HG03045 (cell line): ENCODE measurements around the gene PHF21A.
"Not testable (repeated sequence)": the region's sequence is repeated elsewhere in the genome, so short reads cannot be mapped to it uniquely, and the experiment has no call there.

Experiments
- ATAC-seq: cut with Tn5 transposase; IDR thresholded peaks from one replicate; pipeline ENCODE4 v1.9.1; 2021; ENCODE audit warnings: mild to moderate bottlenecking, moderate library complexity; ENCODE audit not compliant: unreplicated experiment

Gene PHF21A

DNA sequence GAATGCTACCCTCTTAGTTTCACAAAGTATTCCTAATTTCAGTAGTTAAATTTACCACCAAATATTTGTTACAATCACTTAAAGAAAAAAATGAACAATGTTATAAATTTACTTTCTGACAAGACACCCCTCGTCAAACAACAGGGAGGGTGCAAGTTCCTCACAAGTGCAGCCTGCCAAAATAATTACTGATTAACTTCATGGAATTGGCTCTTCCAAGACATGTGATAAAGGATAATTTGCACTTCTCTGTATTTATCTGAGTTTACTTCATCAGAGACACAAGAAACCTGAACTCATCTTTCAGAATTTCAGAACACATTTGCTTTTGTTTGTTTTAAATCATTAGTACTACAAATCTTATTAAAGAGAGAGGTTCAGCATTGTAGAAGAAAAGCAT is 132.3 kb downstream of the PHF21A start:
- no peak for ATAC-seq

DNA sequence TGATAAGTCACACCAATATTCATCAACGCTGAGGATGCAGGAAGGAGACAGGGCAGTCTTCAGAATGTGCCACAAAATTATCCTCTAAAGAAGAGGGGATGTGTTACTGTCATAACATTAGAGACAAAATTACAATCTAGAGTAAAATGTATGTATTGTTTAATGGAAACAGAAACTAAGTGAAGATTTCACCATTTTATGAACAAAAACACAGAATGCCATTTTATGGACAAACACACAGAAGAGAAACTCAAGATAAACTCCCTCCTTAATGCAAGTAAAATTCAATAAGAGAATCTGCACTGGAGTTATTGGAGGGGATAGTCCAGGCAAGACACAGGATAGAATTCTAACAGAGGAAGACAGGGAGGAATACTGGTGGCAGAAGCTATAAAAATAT is 136.0 kb downstream of the PHF21A start:
- no peak for ATAC-seq

DNA sequence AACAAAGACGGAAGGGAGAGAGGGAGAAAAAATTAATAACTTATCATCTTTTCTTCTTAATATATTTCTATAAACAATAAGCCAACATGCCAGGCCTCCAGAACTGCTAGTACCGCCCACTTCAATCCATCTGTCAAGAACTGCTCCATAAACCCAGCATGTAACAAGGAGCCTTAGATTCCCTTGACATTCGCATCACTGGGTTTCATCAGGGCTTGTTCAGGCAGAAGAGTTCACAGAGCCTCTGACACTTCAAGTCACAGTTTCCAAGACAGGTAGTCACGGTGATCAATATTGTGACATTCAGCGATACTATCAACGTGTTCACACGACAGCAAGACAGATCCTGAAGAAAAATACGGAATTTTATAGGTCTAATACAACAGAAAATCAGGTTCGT is 137.1 kb downstream of the PHF21A start:
- no peak for ATAC-seq

DNA sequence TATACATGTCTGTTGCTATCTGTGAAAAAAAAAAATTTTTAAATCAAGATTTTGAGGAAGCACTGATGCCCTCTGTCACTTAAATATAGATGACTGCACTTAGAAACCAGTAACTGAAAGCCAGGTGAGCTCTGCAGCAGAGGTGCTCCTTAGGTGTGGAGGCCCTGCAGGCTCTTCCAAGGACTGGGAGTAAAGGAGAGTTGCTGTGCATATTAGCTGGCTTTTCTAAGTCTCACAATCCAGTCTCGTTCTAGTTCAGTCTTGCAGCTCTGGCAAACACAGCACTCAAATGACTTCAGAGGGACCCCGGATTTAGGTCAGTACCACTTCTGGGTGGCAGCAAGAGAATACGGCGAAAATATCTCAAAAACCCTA is 137.8 kb downstream of the PHF21A start:
- ATAC-seq: no peak

DNA sequence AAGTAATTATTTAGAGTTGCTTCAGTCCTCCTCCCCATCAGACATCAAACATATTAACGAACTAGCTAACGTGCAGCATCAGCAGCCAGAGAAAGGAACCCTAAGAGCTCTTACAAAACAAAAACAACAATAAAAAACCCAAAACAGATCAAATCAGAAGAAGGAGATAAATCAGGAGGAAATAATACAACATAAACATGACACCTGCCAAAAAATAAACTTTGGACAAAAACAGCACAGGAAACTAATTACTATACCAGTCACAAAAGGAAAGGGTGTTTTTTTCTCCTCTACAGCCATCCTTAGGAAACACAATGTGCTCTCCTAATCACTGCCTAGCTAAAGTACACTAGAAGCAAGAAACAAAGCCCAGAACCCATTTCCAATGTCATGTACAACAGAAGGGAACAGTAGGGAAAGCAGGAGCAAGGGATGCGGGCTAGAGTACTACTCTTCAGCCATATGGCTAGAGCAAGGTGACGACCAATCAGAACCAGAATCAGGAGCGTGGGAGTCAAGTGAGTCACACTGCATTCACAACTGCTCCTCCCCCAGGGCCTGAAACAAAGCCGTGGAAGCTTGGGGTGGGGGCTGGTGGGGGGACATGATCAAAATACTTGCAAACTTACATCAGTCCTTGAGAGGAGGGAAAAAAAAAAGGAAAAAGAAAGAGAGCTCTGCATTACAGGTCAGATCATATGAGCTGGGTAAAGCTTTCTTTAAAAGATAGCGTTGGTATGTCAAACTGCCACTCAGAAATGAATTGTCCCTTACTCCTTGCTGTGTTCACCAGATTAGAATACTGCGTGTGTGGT is 138.4 kb downstream of the PHF21A start:
- ATAC-seq: no peak

- not testable (repeated sequence) for ATAC-seq
Observed at GRCh38 chr11:45981826-45982225, 139.4 kb downstream of the PHF21A start.

DNA sequence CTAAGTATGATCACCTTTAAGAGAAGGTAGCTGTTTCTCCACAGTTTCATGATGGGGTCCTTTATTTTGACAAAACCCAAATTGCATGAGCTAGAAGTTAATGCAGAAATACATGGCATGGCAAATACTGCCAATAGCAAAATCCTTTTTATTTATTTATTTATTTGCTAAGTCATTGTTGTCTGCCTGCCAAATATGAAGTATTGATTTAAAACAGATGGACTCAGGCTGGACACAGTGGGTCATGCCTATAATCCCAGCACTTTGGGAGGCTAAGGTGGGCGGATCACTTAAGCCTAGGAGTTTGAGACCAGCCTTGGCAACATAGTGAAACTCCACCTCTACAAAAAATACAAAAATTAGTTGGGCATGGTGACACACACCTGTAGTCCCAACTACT is 146.4 kb downstream of the PHF21A start:
- ATAC-seq: no peak

GRCh38 chr11:45973601-45974000 is 147.7 kb downstream of the PHF21A start:
- ATAC-seq: no peak

- ATAC-seq: no peak
Observed at GRCh38 chr11:45968901-45969300, 152.4 kb downstream of the PHF21A start.

GRCh38 chr11:45967506-45967905 is 153.7 kb downstream of the PHF21A start:
- ATAC-seq: no peak

DNA sequence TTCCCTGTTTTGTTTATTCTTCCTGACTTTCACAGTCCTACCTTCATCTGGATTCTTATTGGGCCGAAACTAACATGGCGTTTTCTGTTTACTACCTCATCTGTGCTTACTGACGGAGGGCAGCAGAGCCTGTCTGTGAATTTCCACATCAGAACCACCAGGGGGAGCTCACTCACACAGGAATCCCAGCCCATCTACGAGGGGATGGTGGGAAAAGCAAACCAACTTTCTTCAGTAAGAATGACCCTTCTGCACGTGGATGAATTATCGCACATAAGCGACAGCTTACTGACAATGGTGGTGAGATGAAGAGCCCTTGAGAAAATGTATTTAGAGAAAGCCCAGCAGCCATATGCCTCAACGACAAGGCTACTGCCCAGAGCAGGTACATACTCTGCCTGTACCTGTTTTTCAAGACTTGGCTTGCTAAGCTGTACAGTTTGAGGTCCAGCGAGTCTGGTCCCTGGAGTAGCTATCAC is 156.3 kb downstream of the PHF21A start:
- no peak for ATAC-seq

DNA sequence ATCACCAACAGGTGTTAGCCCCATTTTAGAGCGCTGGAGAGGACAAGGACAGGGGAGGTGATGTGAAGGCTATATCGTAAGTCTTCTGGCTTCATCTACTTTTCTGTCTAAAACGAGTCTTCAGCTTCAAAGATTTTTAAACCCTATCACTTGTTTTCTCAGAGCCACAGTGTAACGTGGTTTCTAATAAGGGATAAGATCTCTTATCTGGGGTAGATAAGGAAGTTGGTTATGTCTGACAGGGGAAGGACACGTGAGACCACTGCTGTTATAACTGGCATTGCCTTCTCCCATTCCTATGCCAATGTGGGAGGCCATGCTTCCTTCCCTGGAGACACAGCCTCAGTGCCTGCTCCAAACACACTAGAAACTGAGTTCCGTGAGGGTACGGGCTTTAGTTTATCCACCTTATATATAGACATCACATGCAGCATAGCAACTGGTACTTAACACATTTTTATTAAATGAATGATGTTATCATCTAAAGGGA is 159.5 kb downstream of the PHF21A start:
- ATAC-seq: no peak

DNA sequence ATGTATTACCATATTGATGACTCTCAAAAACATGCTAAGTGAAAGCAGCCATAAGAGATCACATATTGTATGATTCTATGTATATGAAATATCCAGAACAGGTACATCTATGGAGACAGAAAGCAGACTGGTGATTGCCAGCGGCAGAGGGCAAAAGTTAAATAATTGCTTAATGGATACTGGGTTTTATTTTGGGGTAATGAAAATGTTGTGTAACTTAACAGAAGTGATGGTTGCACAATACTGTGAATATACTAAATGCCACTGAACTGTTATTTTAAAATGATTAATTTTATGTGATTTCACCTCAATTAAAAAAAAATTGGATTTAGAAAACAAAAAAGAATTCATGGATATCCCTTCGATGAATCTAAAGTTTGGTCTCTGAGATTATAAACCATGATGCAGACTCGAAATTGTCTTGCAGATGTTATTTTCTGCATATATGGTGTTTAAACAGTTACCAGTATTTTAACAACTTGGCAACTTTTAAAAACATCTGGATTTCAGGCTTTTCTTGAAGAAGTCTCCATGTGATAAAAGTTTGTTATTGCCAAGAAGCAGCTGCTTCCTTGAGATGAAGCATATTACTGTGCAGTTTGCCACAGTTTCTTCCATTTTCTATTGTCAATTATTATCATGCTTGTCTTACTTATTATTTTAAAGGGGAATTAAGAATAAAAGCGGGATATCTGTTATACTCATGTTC is 160.7 kb downstream of the PHF21A start:
- ATAC-seq: no peak

GRCh38 chr11:45959851-45960250 is 161.4 kb downstream of the PHF21A start:
- no peak for ATAC-seq

DNA sequence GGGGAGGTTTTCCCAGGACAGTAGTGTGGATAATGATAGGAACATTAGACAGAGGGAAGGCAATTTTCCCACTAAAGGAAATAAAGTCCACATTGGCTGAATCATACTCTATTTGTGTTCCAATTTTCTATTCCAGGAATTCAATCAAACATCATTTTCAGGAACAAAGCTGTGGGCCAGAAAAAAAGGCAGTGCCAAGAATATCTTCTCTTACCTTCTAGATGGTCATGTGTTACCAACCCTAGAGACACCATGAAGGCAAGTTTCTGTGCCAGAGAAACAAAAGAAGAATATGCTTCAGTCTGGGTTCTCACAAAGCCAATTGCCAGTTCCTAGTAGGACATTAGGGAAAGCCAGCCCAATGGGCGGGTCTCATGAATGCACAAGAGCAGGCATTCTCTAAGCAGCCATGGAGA is 171.3 kb downstream of the PHF21A start:
- ATAC-seq: no peak

DNA sequence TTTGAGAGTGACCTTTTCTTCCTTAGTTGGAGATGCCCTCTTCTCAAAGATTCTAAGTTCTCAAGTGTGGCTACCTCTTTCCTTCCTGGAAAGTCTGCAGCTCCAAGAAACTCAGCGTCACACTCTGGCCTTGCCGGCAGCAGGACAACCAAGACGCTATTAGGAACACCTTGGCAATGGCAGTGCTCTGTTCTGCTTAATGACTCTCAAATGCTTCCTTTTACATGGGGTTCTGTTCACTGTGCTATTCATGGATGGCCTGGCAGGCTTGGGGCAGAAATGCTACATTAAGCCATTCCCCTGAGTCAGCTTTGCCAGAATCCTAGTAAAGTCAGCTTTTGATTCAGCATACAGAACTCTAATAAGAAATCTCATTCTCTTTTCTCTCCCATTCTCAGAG is 172.9 kb downstream of the PHF21A start:
- ATAC-seq: no peak

DNA sequence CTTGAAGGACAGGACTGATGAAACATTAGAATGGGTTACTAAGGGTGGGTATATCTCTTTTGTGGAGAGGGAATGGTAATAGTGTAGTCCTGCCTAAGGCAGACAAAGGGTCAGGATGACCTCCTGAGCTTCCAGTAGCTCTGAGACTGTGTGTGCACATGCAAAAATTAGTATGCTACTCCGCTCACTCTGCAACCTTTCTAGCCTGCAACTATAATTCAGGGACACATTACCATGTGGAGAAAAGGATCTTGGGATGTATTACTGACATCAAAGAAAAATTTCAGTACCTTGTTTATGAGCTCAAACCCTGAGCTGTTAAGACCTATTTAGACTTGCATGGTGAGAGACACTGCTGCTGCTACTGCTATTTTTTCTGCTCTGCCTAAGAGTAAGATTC is 173.4 kb downstream of the PHF21A start:
- no peak for ATAC-seq

DNA sequence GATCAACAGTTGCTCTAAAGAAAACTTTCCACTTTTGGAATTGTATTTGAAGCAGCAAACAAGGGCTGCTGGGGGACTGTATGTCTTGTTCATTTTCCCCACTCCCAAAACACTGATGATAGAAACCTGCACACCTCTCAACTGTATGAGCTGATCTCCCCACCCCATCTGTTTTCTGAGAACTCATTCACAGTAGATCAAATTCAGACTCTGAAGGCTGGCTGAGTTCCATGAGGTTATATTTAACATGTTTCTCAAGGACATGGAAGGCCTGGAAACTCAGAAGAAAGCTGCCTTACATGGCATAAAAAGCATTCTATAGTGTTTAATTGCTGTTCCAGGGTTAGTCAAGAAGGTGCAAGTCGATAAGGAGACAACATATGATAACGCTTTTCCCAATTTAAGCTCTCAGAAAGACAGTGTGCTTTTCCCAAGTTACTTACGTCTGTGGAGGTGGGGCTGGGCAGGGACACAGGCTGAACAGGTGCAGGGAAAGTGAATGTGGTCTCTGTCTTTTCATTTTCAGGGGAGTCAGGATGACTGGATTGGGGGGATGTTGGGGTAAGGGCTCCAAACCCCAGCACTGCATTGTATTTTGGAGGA is 175.8 kb downstream of the PHF21A start:
- ATAC-seq: no peak

DNA sequence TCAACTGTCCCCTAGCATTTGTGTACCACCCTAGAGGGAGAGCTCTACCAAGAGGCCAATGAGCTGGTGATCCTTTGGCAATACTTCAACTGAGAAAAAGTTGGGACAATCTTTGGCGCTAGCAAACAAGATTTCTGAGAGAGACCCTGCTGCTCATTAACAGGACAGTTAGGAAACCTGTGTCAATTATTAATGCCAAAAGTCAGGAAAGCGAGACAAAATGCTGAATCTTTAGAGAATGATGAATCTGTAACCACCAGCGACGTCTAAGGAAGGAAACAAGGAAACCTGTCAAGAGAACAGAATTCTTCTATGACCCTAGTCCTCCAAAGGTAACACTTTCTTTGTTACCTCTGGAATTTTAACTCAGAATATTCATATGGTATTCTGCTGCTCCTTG is 178.9 kb downstream of the PHF21A start:
- ATAC-seq: no peak

DNA sequence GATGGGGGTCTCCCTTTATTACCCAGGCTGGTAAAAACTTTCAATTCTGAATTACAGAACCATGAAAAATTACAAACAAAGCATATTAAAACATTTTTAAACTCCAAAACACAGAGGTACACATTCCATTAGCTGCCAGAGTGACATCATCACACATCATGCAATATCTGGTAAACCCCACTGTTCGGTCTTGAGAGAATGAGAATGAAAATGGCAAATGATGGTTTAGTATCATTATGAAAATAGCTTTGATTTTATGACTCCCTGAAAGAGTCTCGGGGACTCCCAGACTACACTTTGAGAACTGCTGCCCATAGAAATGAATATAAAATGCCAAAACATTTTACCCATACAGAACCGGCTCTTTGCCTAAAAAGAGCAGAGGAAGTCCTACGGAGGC is 180.0 kb downstream of the PHF21A start:
- ATAC-seq: no peak

DNA sequence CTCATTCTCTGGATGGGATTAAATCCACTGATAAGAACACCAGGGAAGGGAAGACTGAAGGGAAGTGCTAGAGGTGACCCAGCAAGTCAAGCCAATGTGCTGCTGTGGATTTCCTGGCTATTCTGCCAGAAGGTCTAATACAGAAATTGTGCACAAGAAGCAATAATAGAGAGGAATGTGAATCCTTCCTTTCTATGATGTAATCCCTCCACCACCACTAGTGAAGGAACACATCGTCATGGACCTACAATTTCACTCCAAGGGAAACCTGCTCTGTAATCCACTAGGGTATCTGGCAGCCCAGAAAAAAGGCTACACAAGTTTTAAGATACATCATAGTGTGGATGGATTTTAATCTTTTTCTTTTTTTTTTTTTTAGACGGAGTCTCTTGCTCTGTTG is 181.4 kb downstream of the PHF21A start:
- ATAC-seq: no peak

GRCh38 chr11:45937916-45938315 is 183.3 kb downstream of the PHF21A start:
- no peak for ATAC-seq
